ENCODE data around the gene ARAF. TPM values are rescaled to one million over a fixed set of nuclear protein-coding genes. Genes with fewer than 3 reads are reported as not detected.
A peak's percentile ranks its signal among the peaks of the same experiment; 100 is the strongest.

The ARAF gene
- total RNA-seq, 2 experiments from 2014 or later: 76.9 to 82.0 TPM

- no peaks in the 10 kb centered on the region for H3K9me3 Mint-ChIP-seq
- H3K27me3 Mint-ChIP-seq: peaks cover 35% of the 10 kb centered on the region
- H3K4me3 Mint-ChIP-seq: peak overlapping the region; percentile 48
- ChIA-PET CTCF (no interaction called here), POLR2A (no interaction called here)
- DNase-seq: no peak
- no peaks in the 10 kb centered on the region for H3K36me3 Mint-ChIP-seq (ENCODE audit: low read depth)
- peaks cover 22% of the 10 kb centered on the region for H3K4me1 Mint-ChIP-seq
- H3K27ac Mint-ChIP-seq: no peak overlapping the region
These were observed 59.3 kb downstream of the ARAF start for GRCh38 chrX:47620303-47620685.

Small RNA genes within 50 kb of the gene (microRNA-seq; reads per million reads assigned to microRNA genes)
- gene MIR4769 (ENCODE audit: borderline microRNAs expressed, borderline replicate concordance): not detected

Other genes with a start within 250 kb of the ARAF start
- gene ZNF157, start 190.6 kb upstream of the ARAF start, total RNA-seq: under 1 TPM; 0.40 to 0.42 TPM
- 10 to 100 TPM; 12.2 to 13.3 TPM for gene ZNF41, start 78.0 kb upstream of the ARAF start, total RNA-seq
- gene TIMP1, start 21.2 kb downstream of the ARAF start, total RNA-seq: 10 to 100 TPM; 81.7 to 97.1 TPM
- under 1 TPM; 0.35 TPM for gene SYN1, start 58.7 kb downstream of the ARAF start, total RNA-seq
- 10 to 100 TPM; 25.9 to 45.1 TPM for gene CFP, start 68.7 kb downstream of the ARAF start, total RNA-seq
- 10 to 100 TPM; 56.4 to 61.1 TPM for gene ELK1, start 89.4 kb downstream of the ARAF start, total RNA-seq
- gene UXT, start 98.0 kb downstream of the ARAF start, total RNA-seq: 100 to 1,000 TPM; 181 to 187 TPM

Data from activated CD4-positive, alpha-beta T cell treated with anti-CD3 and anti-CD28 coated beads, Interleukin-2, amount 10 ng/mL, durations not matched to agents 7 days and 5 days (primary cell).